ENCODE results near the gene SLC38A8.

- TF ChIP-seq POLR2A (IDR thresholded peaks at IDR 0.05; ENCODE audit: low read depth, low read length) (no peak), PAX5 (IDR thresholded peaks at IDR 0.05; ENCODE audit: insufficient read depth, low read length, severe bottlenecking) (no peak), POLR2AphosphoS5 (IDR thresholded peaks at IDR 0.05; ENCODE audit: low read depth, low read length) (no peak), TAF1 (IDR thresholded peaks at IDR 0.05; ENCODE audit: low read depth, low read length) (no peak)
Observed at GRCh38 chr16:83968891-83969649, 73.5 kb downstream of the SLC38A8 start.

All from GM12891 (cell line).